Epithelial cell of proximal tubule (primary cell): Measurements from ENCODE around the gene KRTAP5-8. TPM values are rescaled to one million over a fixed set of nuclear protein-coding genes. Genes with fewer than 3 reads are reported as not detected.
"Not testable (repeated sequence)": the region's sequence is repeated elsewhere in the genome, so short reads cannot be mapped to it uniquely, and the experiment has no call there.

Source experiments
- DNase-seq: peaks from one replicate; pipeline ENCODE4 v3.0.0-alpha.2; 2011; ENCODE audit warnings: low read depth
- H3K4me3 ChIP-seq: 2 replicates; pipeline ENCODE4 v1.5.1; 2011; ENCODE audit warnings: low read depth, mild to moderate bottlenecking, low read length
- CTCF ChIP-seq: conservative IDR thresholded peaks from 2 replicates; pipeline ENCODE4 v1.5.1; 2012; ENCODE audit warnings: low read depth, mild to moderate bottlenecking, low read length
- total RNA-seq: library from RNA; depleted of rRNA; stranded (reverse); fragments of >200 nt; gene quantifications from 2 replicates; pipeline ENCODE4 v1.2.3, GENCODE V29; 2015

The KRTAP5-8 gene, protein sequence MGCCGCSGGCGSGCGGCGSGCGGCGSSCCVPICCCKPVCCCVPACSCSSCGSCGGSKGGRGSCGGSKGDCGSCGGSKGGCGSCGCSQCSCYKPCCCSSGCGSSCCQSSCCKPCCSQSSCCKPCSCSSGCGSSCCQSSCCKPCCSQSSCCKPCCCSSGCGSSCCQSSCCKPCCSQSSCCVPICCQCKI
- total RNA-seq = not detected in 2 replicates

DNA sequence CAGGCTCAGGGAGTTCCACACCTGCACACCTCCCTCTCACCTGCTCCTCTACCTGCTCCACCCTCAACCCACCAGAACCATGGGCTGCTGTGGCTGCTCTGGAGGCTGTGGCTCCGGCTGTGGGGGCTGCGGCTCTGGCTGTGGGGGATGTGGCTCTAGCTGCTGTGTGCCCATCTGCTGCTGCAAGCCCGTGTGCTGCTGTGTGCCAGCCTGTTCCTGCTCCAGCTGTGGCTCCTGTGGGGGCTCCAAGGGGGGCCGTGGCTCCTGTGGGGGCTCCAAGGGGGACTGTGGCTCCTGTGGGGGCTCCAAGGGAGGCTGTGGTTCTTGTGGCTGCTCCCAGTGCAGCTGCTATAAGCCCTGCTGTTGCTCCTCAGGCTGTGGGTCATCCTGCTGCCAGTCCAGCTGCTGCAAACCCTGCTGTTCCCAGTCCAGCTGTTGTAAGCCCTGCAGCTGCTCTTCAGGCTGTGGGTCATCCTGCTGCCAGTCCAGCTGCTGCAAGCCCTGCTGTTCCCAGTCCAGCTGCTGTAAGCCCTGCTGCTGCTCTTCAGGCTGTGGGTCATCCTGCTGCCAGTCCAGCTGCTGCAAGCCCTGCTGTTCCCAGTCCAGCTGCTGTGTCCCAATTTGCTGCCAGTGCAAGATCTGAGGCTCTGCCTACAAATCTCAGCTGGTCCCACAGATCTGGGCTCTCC, at the start of gene KRTAP5-8:
KRTAP5-8 (plus strand) TSS at position 49 of the 689 bp plus-strand sequence; CDS start at position 80, 31 bp downstream.
- not testable (repeated sequence) for H3K4me3 ChIP-seq, DNase-seq

GRCh38 chr11:71488681-71489270, 49.0 kb upstream of the KRTAP5-8 start:
- no peak for TF ChIP-seq CTCF
- H3K4me3 ChIP-seq = no peak overlapping the region
- no peak for DNase-seq

GRCh38 chr11:71489311-71490043, 48.3 kb upstream of the KRTAP5-8 start:
- no peak overlapping the region for H3K4me3 ChIP-seq
- no peak for TF ChIP-seq CTCF
- DNase-seq = no peak

GRCh38 chr11:71490044-71490730, 47.6 kb upstream of the KRTAP5-8 start:
- H3K4me3 ChIP-seq = no peak overlapping the region
- no peak for TF ChIP-seq CTCF
- DNase-seq = no peak

- no peak overlapping the region for H3K4me3 ChIP-seq
- TF ChIP-seq CTCF = no peak
Observed at GRCh38 chr11:71490731-71491390, 47.0 kb upstream of the KRTAP5-8 start.

DNA sequence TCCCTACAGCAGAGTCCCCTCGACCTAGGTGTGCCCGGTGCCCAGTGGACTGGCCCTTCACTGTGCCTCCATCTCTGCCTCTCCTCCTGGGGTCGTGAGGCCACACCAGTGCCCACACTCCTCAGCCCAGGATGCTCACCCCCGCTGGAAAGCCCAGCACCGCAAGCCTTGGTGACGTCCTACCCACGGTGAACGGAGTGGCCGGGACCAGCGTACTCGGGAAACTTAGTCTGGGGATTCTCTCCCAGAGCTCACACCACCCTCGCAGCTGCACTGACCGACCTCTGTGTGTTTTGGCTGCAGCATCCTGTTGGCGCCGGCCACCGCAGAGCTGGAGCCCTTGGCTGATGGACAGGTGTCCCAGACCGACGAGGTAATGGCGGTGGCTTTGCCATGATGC, 46.3 kb upstream of the KRTAP5-8 start:
- no peak for TF ChIP-seq CTCF
- no peak for DNase-seq
- no peak overlapping the region for H3K4me3 ChIP-seq

More at GRCh38 chr11:71490731-71491390, 47.0 kb upstream of the KRTAP5-8 start:
- DNase-seq = no peak
